Activated naive CD4-positive, alpha-beta T cell treated with anti-CD3 and anti-CD28 coated beads for 36 hours (primary cell): ENCODE measurements around the gene ZC3H7A. TPM values are rescaled to one million over a fixed set of nuclear protein-coding genes. Genes with fewer than 3 reads are reported as not detected.
A peak's percentile ranks its signal among the peaks of the same experiment; 100 is the strongest.

Experiments
- CTCF ChIA-PET: fragments of 350-600 bp; sonication (Branson Sonifier 250); formaldehyde crosslinking; loops from one replicate; lab custom pipeline; 2021; ENCODE audit warnings: antibody characterized with exemption; lab: Charles Lee
- DNase-seq: peaks from one replicate; pipeline ENCODE4 v3.0.0-alpha.2; 2020
- H3K27ac Mint-ChIP-seq: one replicate; pipeline ENCODE4 v1.8.0; 2021; ENCODE audit warnings: mild to moderate bottlenecking, mixed read lengths
- H3K27me3 Mint-ChIP-seq: one replicate; pipeline ENCODE4 v1.8.0; 2021; ENCODE audit warnings: low read depth, mixed read lengths
- H3K36me3 Mint-ChIP-seq: one replicate; pipeline ENCODE4 v1.8.0; 2021; ENCODE audit warnings: low read depth, mixed read lengths
- H3K4me1 Mint-ChIP-seq: one replicate; pipeline ENCODE4 v1.8.0; 2021; ENCODE audit warnings: low read depth, mixed read lengths
- H3K4me3 Mint-ChIP-seq: one replicate; pipeline ENCODE4 v1.8.0; 2021; ENCODE audit warnings: mild to moderate bottlenecking, moderate library complexity, mixed read lengths
- H3K9me3 Mint-ChIP-seq: one replicate; pipeline ENCODE4 v1.8.0; 2021; ENCODE audit warnings: mixed read lengths
- intact Hi-C: fragments of 100-400 bp; cut with micrococcal nuclease; formaldehyde crosslinking; loops from one replicate; pipeline ENCODE4 v1.15.1; 2023
- total RNA-seq, 2 experiments: library from RNA; stranded (reverse); gene quantifications; one replicate each; pipeline ENCODE4 v1.2.3, GENCODE V29; 2021

Gene ZC3H7A
- total RNA-seq, 2 experiments from 2014 or later: 123 to 127 TPM

GRCh38 chr16:11799017-11799381, 1.9 kb upstream of the ZC3H7A start:
- intact Hi-C loops: loop anchor here (5.0 to 10.0 kb wide), 3 partner anchors 212 to 544 kb away; partner anchors contain the start of genes LITAF and SOCS1
- Mint-ChIP-seq H3K4me3 (peak overlapping the region; percentile 92), H3K36me3 (peaks cover 35% of the 10 kb centered on the region), H3K27me3 (no peaks in the 10 kb centered on the region), H3K27ac (peak overlapping the region; percentile 93), H3K9me3 (no peaks in the 10 kb centered on the region), H3K4me1 (peaks cover 57% of the 10 kb centered on the region)
- CTCF ChIA-PET: interaction anchor here (0.6 to 4.0 kb wide), 5 partner anchors 14 to 110 kb away, joined by 3 to 47 read pairs (median 3); no protein-coding TSS in a partner anchor
- no peak for DNase-seq

GRCh38 chr16:11797957-11798299, 870 bp upstream of the ZC3H7A start:
- Mint-ChIP-seq H3K4me3 (peak overlapping the region; percentile 92), H3K36me3 (peaks cover 38% of the 10 kb centered on the region), H3K27ac (peak overlapping the region; percentile 93), H3K9me3 (no peaks in the 10 kb centered on the region), H3K4me1 (peaks cover 67% of the 10 kb centered on the region), H3K27me3 (no peaks in the 10 kb centered on the region)
- peak; percentile 58 for DNase-seq
- CTCF ChIA-PET: interaction anchor here (0.6 to 4.0 kb wide), 15 partner anchors 13 to 270 kb away, joined by 3 to 47 read pairs (median 4); partner anchors contain the start of gene TXNDC11
- intact Hi-C loops: loop anchor here (1.0 to 10.0 kb wide), 10 partner anchors 12 to 854 kb away; partner anchors contain the start of genes CLEC16A, GSPT1, LITAF and RSL1D1

GRCh38 chr16:11796227-11797165, 562 bp downstream of the ZC3H7A start:
- H3K4me3 Mint-ChIP-seq: peak overlapping the region; percentile 84
- no peaks in the 10 kb centered on the region for H3K9me3 Mint-ChIP-seq
- H3K27me3 Mint-ChIP-seq: no peaks in the 10 kb centered on the region
- peak; percentile 34 for DNase-seq
- peaks cover 42% of the 10 kb centered on the region for H3K36me3 Mint-ChIP-seq
- intact Hi-C loops: loop anchor here (1.0 to 10.0 kb wide), 10 partner anchors 13 to 852 kb away; partner anchors contain the start of genes CLEC16A, GSPT1, LITAF and RSL1D1
- CTCF ChIA-PET: interaction anchor here (0.6 to 4.0 kb wide), 11 partner anchors 10 to 205 kb away, joined by 3 to 47 read pairs (median 5); partner anchors contain the start of gene TXNDC11
- peak overlapping the region; percentile 89 for H3K27ac Mint-ChIP-seq
- peaks cover 78% of the 10 kb centered on the region for H3K4me1 Mint-ChIP-seq

- DNase-seq: no peak
- Mint-ChIP-seq H3K9me3 (no peaks in the 10 kb centered on the region), H3K36me3 (peaks cover 47% of the 10 kb centered on the region), H3K27me3 (no peaks in the 10 kb centered on the region), H3K27ac (peak overlapping the region; percentile 89), H3K4me3 (peak overlapping the region; percentile 84), H3K4me1 (peaks cover 81% of the 10 kb centered on the region)
- intact Hi-C loops: loop anchor here (2.0 to 10.0 kb wide), 5 partner anchors 119 to 541 kb away; partner anchors contain the start of genes GSPT1, LITAF, SNN and SOCS1
- CTCF ChIA-PET: interaction anchor here (3.1 to 4.0 kb wide), 2 partner anchors 11 to 53 kb away, joined by 25 to 47 read pairs; partner anchors contain the start of gene TXNDC11
Measured at GRCh38 chr16:11795887-11796226, 1.2 kb downstream of the ZC3H7A start.

- peak overlapping the region; percentile 89 for H3K27ac Mint-ChIP-seq
- intact Hi-C loops: loop anchor here (5.0 to 10.0 kb wide), 4 partner anchors 208 to 540 kb away; partner anchors contain the start of genes LITAF and SOCS1
- CTCF ChIA-PET: interaction anchor here (3.1 to 4.0 kb wide), 2 partner anchors 10 to 53 kb away, joined by 25 to 47 read pairs; partner anchors contain the start of gene TXNDC11
- no peaks in the 10 kb centered on the region for H3K27me3 Mint-ChIP-seq
- H3K4me3 Mint-ChIP-seq: peak overlapping the region; percentile 84
- H3K9me3 Mint-ChIP-seq: no peaks in the 10 kb centered on the region
- peaks cover 76% of the 10 kb centered on the region for H3K4me1 Mint-ChIP-seq
- peaks cover 49% of the 10 kb centered on the region for H3K36me3 Mint-ChIP-seq
- no peak for DNase-seq
Measured at GRCh38 chr16:11794996-11795886, 1.8 kb downstream of the ZC3H7A start.

DNA sequence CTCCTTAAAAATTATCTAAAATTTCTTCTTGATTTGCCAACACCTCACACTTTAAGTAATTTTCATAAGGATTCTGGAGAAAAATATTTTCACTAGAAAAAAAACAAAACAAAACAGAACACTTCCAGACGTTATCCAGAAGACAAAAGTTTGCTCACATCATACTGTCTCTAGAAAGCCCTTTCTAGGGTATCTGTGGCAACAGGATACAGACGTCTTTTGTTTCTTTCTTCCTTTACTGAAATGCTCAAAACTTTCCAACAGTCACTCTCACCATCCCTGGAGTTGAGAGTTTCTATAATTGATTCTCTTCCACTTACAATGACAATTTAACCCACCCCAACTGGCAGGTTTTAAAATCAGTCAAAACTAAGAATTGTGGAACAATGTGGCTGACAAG, 2.6 kb downstream of the ZC3H7A start:
- Mint-ChIP-seq H3K36me3 (peaks cover 48% of the 10 kb centered on the region), H3K27me3 (no peaks in the 10 kb centered on the region), H3K4me1 (peaks cover 75% of the 10 kb centered on the region), H3K27ac (peak overlapping the region; percentile 89), H3K9me3 (no peaks in the 10 kb centered on the region), H3K4me3 (peak overlapping the region; percentile 84)
- DNase-seq: no peak
- intact Hi-C loops: loop anchor here (5.0 to 10.0 kb wide), 2 partner anchors 432 to 540 kb away; partner anchors contain the start of gene SOCS1
- CTCF ChIA-PET: no interaction called here

DNA sequence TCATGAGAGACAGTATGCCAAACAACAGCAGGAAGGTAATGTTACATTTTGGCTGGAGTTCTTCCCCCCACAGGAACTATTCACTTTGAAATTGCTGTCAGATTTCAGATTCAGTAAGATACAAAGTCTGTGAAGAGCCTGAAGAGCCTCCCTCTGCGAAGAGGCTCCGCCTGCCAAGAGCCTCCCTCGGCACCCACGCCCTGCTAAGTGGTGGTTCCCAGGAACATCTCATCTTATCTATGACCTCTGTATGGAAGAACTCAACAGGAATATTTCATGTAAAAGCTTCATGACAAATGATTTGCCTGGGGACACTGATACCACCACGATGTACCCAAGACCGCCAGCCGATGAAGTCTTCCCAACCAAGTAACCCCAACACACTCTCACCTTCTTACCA, 3.2 kb downstream of the ZC3H7A start:
- Mint-ChIP-seq H3K36me3 (peaks cover 47% of the 10 kb centered on the region), H3K4me3 (peak overlapping the region; percentile 84), H3K9me3 (no peaks in the 10 kb centered on the region), H3K27ac (peak overlapping the region; percentile 89), H3K4me1 (peaks cover 73% of the 10 kb centered on the region), H3K27me3 (no peaks in the 10 kb centered on the region)
- CTCF ChIA-PET: no interaction called here
- intact Hi-C loops: loop anchor here (5.0 to 10.0 kb wide), 2 partner anchors 432 to 539 kb away; partner anchors contain the start of gene SOCS1
- DNase-seq: peak; percentile 43

DNA sequence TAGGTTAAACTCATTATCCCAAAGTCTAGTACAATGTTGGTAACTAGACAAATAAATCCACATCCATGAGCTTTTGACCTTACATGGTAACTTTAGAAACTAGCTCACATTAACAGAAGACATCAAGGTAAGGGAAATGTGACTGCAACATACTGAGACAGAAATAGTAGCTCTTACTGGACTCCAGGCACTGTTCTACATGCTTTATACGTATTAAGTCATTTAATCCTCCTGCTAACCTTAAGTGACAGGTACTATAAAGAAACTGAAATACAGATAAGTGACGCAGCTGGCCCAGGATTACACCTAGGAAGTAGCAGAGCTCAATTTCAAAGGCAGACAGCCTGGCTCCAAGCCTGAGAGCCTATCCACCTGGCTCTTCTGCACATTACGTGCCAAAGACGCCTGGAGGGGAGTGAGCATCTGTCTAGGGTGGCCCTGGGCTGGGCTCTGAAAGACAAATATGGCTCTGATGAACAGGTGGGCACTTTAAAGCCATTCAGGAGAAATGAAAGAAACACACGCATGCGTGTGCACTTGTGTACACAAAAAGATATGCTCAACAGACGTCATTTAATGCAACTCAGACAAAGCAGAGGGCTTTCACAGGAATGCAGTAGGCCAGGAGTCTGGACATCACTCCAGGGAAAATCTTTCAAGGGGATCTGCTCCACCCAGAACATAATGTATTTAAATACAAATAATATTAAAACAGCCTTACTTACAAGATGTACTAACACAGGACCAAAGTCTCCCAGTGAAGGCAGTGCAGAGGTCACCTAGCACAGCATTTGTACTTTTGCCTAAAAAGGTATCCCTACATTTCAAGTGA, 4.4 kb downstream of the ZC3H7A start:
- Mint-ChIP-seq H3K9me3 (no peaks in the 10 kb centered on the region), H3K36me3 (peaks cover 41% of the 10 kb centered on the region), H3K4me3 (peak overlapping the region; percentile 49), H3K27me3 (no peaks in the 10 kb centered on the region), H3K4me1 (peaks cover 76% of the 10 kb centered on the region), H3K27ac (peak overlapping the region; percentile 89)
- CTCF ChIA-PET: interaction anchor here (0.6 to 1.0 kb wide), 3 partner anchors 44 to 112 kb away, joined by 3 read pairs; no protein-coding TSS in a partner anchor
- intact Hi-C loops: loop anchor here (1.0 to 10.0 kb wide), 3 partner anchors 9 to 538 kb away; partner anchors contain the start of gene SOCS1
- DNase-seq: peak; percentile 80

GRCh38 chr16:11791144-11791828, 5.8 kb downstream of the ZC3H7A start:
- Mint-ChIP-seq H3K4me3 (peak overlapping the region; percentile 20), H3K27ac (peak overlapping the region; percentile 89), H3K36me3 (peaks cover 41% of the 10 kb centered on the region), H3K9me3 (no peaks in the 10 kb centered on the region), H3K4me1 (peaks cover 89% of the 10 kb centered on the region), H3K27me3 (no peaks in the 10 kb centered on the region)
- DNase-seq: peak; percentile 44
- intact Hi-C loops: loop anchor here (5.0 to 10.0 kb wide), 2 partner anchors 429 to 536 kb away; partner anchors contain the start of gene SOCS1
- CTCF ChIA-PET: interaction anchor here (0.6 to 1.1 kb wide), 4 partner anchors 10 to 111 kb away, joined by 3 to 6 read pairs (median 4); no protein-coding TSS in a partner anchor

- peaks cover 86% of the 10 kb centered on the region for H3K4me1 Mint-ChIP-seq
- no peaks in the 10 kb centered on the region for H3K27me3 Mint-ChIP-seq
- peaks cover 19% of the 10 kb centered on the region for H3K36me3 Mint-ChIP-seq
- no peak overlapping the region for H3K4me3 Mint-ChIP-seq
- H3K9me3 Mint-ChIP-seq: no peaks in the 10 kb centered on the region
- peak; percentile 46 for DNase-seq
- CTCF ChIA-PET: no interaction called here
- intact Hi-C loops: loop anchor here (10.0 kb wide), 1 partner anchor 804 kb away; no protein-coding TSS in a partner anchor
- H3K27ac Mint-ChIP-seq: peak overlapping the region; percentile 92
Measured at GRCh38 chr16:11788914-11789313, 8.1 kb downstream of the ZC3H7A start.
